ENCODE measurements around the gene MROH9.
"Not testable (repeated sequence)": the region's sequence is repeated elsewhere in the genome, so short reads cannot be mapped to it uniquely, and the experiment has no call there.

The MROH9 gene

DNA sequence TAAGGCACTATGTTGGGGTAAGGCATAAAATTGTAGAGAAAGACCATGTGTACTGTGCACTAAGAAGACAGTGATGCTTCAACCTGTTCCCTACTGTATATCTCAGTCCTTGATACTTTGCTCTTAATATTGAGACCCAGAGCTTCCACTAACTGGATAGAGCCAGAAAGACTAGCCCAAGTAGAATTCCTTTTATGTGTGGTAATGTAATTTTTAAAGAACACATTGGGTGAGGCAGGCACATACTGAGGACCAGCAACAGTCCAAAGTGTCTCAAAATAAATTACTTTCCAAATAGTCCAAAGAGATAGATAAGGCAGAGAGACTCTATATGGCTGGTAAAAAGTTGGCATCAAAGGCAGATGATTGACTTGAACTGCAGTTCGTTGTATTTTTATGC lies 31.4 kb upstream of the MROH9 start:
- no peak for DNase-seq (ENCODE audit: low read depth in 2 of 2)
- TF ChIP-seq, protein P1, sequence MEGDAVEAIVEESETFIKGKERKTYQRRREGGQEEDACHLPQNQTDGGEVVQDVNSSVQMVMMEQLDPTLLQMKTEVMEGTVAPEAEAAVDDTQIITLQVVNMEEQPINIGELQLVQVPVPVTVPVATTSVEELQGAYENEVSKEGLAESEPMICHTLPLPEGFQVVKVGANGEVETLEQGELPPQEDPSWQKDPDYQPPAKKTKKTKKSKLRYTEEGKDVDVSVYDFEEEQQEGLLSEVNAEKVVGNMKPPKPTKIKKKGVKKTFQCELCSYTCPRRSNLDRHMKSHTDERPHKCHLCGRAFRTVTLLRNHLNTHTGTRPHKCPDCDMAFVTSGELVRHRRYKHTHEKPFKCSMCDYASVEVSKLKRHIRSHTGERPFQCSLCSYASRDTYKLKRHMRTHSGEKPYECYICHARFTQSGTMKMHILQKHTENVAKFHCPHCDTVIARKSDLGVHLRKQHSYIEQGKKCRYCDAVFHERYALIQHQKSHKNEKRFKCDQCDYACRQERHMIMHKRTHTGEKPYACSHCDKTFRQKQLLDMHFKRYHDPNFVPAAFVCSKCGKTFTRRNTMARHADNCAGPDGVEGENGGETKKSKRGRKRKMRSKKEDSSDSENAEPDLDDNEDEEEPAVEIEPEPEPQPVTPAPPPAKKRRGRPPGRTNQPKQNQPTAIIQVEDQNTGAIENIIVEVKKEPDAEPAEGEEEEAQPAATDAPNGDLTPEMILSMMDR (IDR thresholded peaks at IDR 0.05; ENCODE audit: low read depth, low read length): no peak
- H3K4me3 ChIP-seq (replicated peaks in 1 of 2; ENCODE audit: low read depth in 2 of 2, low read length in 2 of 2): no peak overlapping the region

DNA sequence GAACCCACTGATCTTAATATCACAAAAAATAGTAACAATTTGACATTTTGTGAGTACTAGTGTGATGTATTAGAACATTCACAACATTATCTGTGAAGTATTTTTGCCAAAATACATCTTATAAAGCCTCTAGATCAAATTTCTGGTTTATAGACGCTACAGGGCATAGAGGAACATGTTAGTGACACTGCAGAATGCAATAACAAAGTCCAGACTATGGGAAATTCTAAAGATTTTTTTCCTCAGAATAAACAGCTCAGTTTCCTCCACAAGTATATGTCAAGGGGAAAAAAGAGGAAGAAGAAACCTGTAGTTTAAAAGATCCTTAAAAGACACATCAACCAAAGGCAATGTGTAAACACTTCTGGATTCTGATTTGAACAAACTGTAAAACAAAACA lies 26.4 kb upstream of the MROH9 start:
- H3K4me3 ChIP-seq (replicated peaks in 1 of 2; ENCODE audit: low read depth in 2 of 2, low read length in 2 of 2): no peak overlapping the region
- TF ChIP-seq, protein P1 (IDR thresholded peaks at IDR 0.05; ENCODE audit: low read depth, low read length): no peak
- DNase-seq (ENCODE audit: low read depth in 2 of 2): no peak

DNA sequence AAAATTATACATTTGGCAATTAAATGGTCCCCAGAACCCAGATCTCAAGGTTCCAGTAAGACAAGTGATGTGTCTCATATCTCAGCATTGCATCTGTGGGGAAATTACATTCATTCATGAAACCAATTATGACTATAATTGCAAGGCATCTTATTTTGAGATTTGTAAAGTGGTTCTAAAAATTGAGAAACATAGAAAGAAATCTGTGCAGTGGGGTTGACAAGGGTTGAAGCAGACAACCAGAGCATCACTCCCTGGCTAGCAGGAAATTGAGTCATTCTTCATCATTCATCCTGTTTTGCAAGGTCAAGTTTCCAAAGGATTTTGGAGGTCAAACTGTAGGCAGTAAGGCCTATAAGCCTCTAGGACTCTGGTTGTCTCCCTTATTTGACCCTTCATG lies 25.1 kb upstream of the MROH9 start:
- TF ChIP-seq, protein P1 (IDR thresholded peaks at IDR 0.05; ENCODE audit: low read depth, low read length): no peak
- peak; percentile 71 to 90 for DNase-seq (ENCODE audit: low read depth in 2 of 2)

DNA sequence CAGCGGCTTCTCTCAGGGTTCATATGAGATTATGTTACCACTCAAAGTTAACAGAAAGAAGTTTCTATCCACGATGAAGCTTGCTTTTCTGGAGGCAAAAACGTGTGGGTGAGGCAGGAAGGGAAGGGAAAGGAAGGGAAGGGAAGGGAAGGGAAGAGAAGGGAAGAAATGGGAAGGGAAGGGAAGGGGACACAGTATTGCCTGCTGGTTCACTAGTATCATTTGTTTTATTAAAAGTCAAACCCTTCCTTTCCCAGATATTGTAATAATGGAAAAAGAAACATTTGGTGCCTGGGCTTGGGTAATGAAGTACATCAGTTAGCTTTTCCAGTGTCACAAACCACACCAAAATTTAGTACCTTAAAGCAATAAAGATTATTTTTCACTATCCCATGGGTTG lies 18.0 kb upstream of the MROH9 start:
- no peak overlapping the region for H3K4me3 ChIP-seq (replicated peaks in 1 of 2; ENCODE audit: low read depth in 2 of 2, low read length in 2 of 2)
- TF ChIP-seq, protein P1 (IDR thresholded peaks at IDR 0.05; ENCODE audit: low read depth, low read length): no peak
- DNase-seq (ENCODE audit: low read depth in 2 of 2): no peak

More for the DNA sequence above, 25.1 kb upstream of the MROH9 start:
- H3K4me3 ChIP-seq (replicated peaks in 1 of 2; ENCODE audit: low read depth in 2 of 2, low read length in 2 of 2): no peak overlapping the region

DNA sequence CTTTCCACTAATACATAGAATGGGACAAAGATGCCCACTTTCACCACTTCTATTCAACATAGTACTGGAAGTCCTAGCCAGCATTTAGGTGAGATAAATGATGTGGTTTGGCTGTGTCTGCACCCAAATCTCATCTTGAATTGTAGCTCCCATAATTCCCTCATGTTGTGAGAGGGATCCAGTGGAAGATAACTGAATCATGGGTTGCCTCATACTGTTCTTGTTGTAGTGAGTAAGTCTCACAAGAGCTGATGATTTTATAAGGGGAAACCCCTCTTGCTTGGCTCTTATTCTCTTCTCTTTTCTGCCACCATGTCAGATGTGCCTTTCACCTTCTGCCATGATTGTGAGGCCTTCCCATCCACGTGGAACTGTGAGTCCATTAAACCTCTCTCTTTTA lies 10.7 kb upstream of the MROH9 start:
- DNase-seq (ENCODE audit: low read depth in 2 of 2): peak; percentile 34 to 73
- H3K4me3 ChIP-seq (replicated peaks in 1 of 2; ENCODE audit: low read depth in 2 of 2, low read length in 2 of 2): not testable (repeated sequence)

DNA sequence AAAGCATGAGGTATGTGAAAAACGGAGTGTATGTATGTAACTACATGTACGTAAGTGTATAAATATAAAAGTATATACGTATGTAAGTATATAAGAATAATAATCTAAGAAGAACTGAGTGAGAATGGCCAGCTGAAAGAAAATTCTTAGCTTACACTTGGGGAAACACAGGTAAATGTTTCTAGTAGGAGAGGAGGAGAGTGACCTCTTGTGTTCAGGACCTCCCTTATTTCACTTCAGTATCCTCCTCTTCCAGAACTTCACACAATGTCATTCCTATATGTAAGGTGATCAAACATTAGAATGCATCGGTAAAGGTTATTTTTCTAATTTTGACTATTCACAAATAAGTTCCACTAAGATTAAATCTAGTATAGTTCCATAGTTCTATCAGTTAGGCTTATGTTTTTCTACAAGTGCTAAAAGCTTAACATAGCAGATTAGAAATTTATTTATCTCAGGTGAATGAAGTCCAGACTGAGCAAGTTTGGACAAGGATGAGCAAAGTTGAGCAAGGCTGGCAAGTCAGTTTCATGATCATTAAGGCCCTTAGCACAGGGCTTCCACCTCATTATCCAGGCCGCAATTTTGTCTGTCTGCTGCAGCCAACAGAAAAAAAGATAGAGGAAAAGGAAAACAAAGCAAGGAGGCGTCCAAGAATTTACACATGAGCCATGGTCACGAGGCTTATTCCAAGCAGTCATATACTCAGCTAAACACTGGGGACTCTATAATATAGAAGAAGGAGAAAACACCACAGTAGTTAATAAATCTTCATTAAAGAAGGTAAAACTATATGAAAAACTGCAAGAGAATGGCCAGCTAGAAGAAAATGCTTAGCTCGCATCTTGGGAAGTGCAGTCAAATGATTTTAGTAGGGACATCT lies 7.1 kb upstream of the MROH9 start:
- DNase-seq (ENCODE audit: low read depth in 2 of 2): peak; percentile 38 to 42
- no peak overlapping the region for H3K4me3 ChIP-seq (replicated peaks in 1 of 2; ENCODE audit: low read depth in 2 of 2, low read length in 2 of 2)
- TF ChIP-seq, protein P1 (IDR thresholded peaks at IDR 0.05; ENCODE audit: low read depth, low read length): no peak

DNA sequence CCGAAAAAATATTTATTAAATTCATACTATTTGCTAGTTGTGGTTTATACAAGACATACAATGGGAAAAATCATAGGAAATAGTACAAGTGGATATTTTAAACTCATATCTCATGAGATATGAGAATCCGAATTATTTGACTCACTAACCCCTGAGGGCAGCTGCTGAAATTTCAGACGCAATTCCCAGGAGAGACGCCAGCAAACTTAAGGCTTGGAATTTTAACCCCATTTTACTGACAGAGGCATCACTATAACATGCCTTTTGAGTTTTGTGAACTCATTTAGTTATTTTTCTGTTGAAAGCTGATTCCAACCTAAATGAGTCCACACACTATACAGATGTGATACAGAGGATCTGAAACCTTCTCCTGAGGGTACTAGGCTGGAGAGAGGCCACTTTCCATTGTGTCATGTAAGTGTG lies 5.9 kb upstream of the MROH9 start:
- peak overlapping the region in 1 of 2 donors; percentile 7 for H3K4me3 ChIP-seq (replicated peaks in 1 of 2; ENCODE audit: low read depth in 2 of 2, low read length in 2 of 2)
- peak; percentile 52 to 77 for DNase-seq (ENCODE audit: low read depth in 2 of 2)
- TF ChIP-seq, protein P1 (IDR thresholded peaks at IDR 0.05; ENCODE audit: low read depth, low read length): no peak
